ENCODE measurements around the gene A1BG. TPM values are rescaled to one million over a fixed set of nuclear protein-coding genes. Genes with fewer than 3 reads are reported as not detected.

The A1BG gene
- total RNA-seq, 1 experiment from 2014 or later, result 47.4 TPM

GRCh38 chr19:58392945-58393724 is 39.8 kb upstream of the A1BG start:
- in situ Hi-C loops (cut with HindIII; ENCODE audit: low pct_unique_long_range_greater_than_20kb, low sequenced_read_pairs) (no loop called here), intact Hi-C loops (cut with micrococcal nuclease; ENCODE audit: unreplicated experiment) (no loop called here)
- DNase-seq (ENCODE audit: low read depth, low spot score) (no peak), ATAC-seq (no peak)
- H3K27ac ChIP-seq (ENCODE audit: low read length), result no peak overlapping the region
- H3K4me1 ChIP-seq (ENCODE audit: control insufficient read depth, insufficient read depth, low read length), result peaks cover 27% of the 10 kb centered on the region
- TF ChIP-seq CTCF (IDR thresholded peaks at IDR 0.05) (no peak), POLR2AphosphoS5 (IDR thresholded peaks at IDR 0.05; ENCODE audit: low read depth, low read length) (no peak), TCF7L2 (IDR thresholded peaks at IDR 0.05; ENCODE audit: low read depth, low read length) (no peak), REST (IDR thresholded peaks at IDR 0.05; ENCODE audit: insufficient read depth in 1 of 2, low read depth in 2 of 2, low read length in 1 of 2) (no peak), SIN3A (IDR thresholded peaks at IDR 0.05; ENCODE audit: borderline replicate concordance, insufficient read depth, low read depth, low read length) (no peak)
- ChIA-PET CTCF (interaction anchor here (0.7 kb wide), 1 partner anchor 145 kb away, joined by 3 read pairs; no protein-coding TSS in a partner anchor), POLR2A (no interaction called here)
- BruUV-seq (replicated peaks), result no TSS peak
- no peaks in the 10 kb centered on the region for H3K9me3 ChIP-seq (ENCODE audit: control insufficient read depth, insufficient read depth, low read depth, low read length)
- H3K4me3 ChIP-seq (ENCODE audit: low read depth in 2 of 2, low read length in 2 of 2), result no peak overlapping the region
- H3K27me3 ChIP-seq (ENCODE audit: control insufficient read depth, insufficient read depth, low read length), result no peaks in the 10 kb centered on the region
- H3K36me3 ChIP-seq (ENCODE audit: control insufficient read depth, insufficient read depth, low read length), result peaks cover 28% of the 10 kb centered on the region

- H3K27ac ChIP-seq (ENCODE audit: low read length), result peak overlapping the region; percentile 99
- in situ Hi-C loops (cut with HindIII; ENCODE audit: low pct_unique_long_range_greater_than_20kb, low sequenced_read_pairs), result no loop called here
Measured at GRCh38 chr19:58388175-58388526, 34.9 kb upstream of the A1BG start.

More at GRCh38 chr19:58388175-58388526, 34.9 kb upstream of the A1BG start:
- BruUV-seq (replicated peaks), result no TSS peak
- H3K9me3 ChIP-seq (ENCODE audit: control insufficient read depth, insufficient read depth, low read depth, low read length), result no peaks in the 10 kb centered on the region
- intact Hi-C loops (cut with micrococcal nuclease; ENCODE audit: unreplicated experiment), result loop anchor here (5.0 kb wide), 1 partner anchor 61 kb away; the partner anchor contains the start of gene ZSCAN22
- peak overlapping the region; percentile 97 to 98 for H3K4me3 ChIP-seq (ENCODE audit: low read depth in 2 of 2, low read length in 2 of 2)
- ChIA-PET CTCF (no interaction called here), POLR2A (no interaction called here)
- DNase-seq (ENCODE audit: low read depth, low spot score) (no peak), ATAC-seq (no peak)
- peaks cover 36% of the 10 kb centered on the region for H3K4me1 ChIP-seq (ENCODE audit: control insufficient read depth, insufficient read depth, low read length)
- 0 out of 2 replicates have a peak, but pooled peaks have one; percentile 5 for TF ChIP-seq POLR2AphosphoS5 (IDR thresholded peaks at IDR 0.05; ENCODE audit: low read depth, low read length)
- no peak for TF ChIP-seq CTCF (IDR thresholded peaks at IDR 0.05)
- H3K27me3 ChIP-seq (ENCODE audit: control insufficient read depth, insufficient read depth, low read length), result no peaks in the 10 kb centered on the region
- H3K36me3 ChIP-seq (ENCODE audit: control insufficient read depth, insufficient read depth, low read length), result peaks cover 29% of the 10 kb centered on the region

All from Panc1 (cell line).